Esophagus muscularis mucosa (tissue), 3 donors: ENCODE results near the gene HIRIP3.

Experiments used
- POLR2A ChIP-seq: fragments of 450-650 bp; IDR thresholded peaks from one replicate; pipeline ENCODE4 v1.6.1; 2017; ENCODE audit warnings: antibody characterized with exemption, moderate library complexity, mild to moderate bottlenecking, low read depth
- POLR2AphosphoS5 ChIP-seq, 2 donors: sonication (generic); formaldehyde crosslinking; IDR thresholded peaks; one replicate each; pipeline ENCODE4 v1.6.1; 2017; ENCODE audit warnings: antibody characterized with exemption in 2 of 2
- TF ChIP-seq, protein P1 (sequence below), 3 experiments: fragments of 200-600 bp in 2 of 3; fragments of 450-650 bp in 1 of 3; sonication (generic) in 2 of 3; IDR thresholded peaks; one replicate each; pipeline ENCODE4 v1.5.1; 2017 to 2019; ENCODE audit warnings: antibody characterized with exemption in 3 of 3, mild to moderate bottlenecking in 2 of 3, moderate library complexity in 1 of 3

DNA sequence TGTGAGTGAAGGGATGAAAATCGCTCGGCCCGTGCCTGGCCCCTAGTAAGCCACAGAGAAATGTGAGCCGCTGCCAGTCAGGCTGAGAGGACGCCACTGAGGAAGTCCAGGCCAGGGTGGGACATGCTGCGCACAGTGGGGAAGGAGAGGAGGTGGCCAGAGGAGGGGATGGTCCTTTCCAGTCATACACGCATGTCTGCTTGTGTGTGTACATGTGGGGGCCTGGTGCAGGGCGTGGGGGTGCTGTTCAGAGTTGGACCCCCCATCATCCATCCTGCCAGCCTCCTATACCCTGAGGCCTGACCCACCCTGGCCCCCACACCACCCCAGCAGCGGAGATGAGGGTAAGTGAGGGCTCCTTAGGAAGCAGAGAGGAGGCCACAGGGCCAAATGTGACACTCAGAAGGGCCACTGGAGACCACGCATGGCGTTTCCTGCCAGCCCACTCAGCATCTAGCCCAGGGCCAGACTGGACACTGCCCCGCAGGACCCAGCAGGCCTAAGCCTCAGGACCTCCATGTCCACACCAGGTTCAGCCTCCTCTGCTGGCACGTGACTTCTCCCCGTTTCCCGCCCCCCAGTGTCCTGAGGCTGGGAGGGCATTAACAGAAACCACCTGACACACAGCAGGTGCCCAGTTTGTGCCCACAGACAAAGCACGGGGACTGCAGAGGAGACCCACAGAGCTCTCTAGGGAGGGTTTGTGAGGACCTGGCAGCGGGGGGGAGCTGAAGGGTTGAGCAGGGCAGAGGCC lies 8.4 kb upstream of the HIRIP3 start:
- TF ChIP-seq, protein P1, sequence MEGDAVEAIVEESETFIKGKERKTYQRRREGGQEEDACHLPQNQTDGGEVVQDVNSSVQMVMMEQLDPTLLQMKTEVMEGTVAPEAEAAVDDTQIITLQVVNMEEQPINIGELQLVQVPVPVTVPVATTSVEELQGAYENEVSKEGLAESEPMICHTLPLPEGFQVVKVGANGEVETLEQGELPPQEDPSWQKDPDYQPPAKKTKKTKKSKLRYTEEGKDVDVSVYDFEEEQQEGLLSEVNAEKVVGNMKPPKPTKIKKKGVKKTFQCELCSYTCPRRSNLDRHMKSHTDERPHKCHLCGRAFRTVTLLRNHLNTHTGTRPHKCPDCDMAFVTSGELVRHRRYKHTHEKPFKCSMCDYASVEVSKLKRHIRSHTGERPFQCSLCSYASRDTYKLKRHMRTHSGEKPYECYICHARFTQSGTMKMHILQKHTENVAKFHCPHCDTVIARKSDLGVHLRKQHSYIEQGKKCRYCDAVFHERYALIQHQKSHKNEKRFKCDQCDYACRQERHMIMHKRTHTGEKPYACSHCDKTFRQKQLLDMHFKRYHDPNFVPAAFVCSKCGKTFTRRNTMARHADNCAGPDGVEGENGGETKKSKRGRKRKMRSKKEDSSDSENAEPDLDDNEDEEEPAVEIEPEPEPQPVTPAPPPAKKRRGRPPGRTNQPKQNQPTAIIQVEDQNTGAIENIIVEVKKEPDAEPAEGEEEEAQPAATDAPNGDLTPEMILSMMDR (IDR thresholded peaks at IDR 0.05): no peak
- no peak for TF ChIP-seq POLR2AphosphoS5 (IDR thresholded peaks at IDR 0.05)
- TF ChIP-seq POLR2A: no peak
